ENCODE measurements around the gene MRS2.

DNA sequence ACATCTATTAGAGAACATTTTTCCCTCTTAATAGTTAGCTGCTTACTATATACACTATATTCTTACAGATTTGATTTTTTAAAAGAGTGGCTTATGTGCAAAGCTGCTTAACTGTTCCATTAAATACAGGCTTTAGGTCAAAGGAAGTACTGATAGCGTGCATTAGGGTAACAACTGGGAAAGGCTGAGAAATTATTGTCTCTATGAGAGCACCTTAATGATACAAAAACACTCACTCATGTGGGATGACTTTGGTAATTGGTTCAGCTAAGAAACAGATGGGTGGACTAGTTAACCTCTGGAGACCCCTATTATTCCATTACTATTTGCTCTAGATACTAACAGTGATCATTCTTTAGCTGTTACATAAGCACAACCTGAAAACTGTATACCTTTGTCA lies 48.9 kb upstream of the MRS2 start:
- TF ChIP-seq, protein P1, sequence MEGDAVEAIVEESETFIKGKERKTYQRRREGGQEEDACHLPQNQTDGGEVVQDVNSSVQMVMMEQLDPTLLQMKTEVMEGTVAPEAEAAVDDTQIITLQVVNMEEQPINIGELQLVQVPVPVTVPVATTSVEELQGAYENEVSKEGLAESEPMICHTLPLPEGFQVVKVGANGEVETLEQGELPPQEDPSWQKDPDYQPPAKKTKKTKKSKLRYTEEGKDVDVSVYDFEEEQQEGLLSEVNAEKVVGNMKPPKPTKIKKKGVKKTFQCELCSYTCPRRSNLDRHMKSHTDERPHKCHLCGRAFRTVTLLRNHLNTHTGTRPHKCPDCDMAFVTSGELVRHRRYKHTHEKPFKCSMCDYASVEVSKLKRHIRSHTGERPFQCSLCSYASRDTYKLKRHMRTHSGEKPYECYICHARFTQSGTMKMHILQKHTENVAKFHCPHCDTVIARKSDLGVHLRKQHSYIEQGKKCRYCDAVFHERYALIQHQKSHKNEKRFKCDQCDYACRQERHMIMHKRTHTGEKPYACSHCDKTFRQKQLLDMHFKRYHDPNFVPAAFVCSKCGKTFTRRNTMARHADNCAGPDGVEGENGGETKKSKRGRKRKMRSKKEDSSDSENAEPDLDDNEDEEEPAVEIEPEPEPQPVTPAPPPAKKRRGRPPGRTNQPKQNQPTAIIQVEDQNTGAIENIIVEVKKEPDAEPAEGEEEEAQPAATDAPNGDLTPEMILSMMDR (IDR thresholded peaks at IDR 0.05) = no peak
- TF ChIP-seq POLR2A (IDR thresholded peaks at IDR 0.05) = no peak
